Measurements from ENCODE around the gene UROS. TPM values are rescaled to one million over a fixed set of nuclear protein-coding genes. Genes with fewer than 3 reads are reported as not detected.

UROS gene
- polyA plus RNA-seq, 1 of the 3 experiments (the other 2 are of a cell fraction) = 49.2 TPM

DNA sequence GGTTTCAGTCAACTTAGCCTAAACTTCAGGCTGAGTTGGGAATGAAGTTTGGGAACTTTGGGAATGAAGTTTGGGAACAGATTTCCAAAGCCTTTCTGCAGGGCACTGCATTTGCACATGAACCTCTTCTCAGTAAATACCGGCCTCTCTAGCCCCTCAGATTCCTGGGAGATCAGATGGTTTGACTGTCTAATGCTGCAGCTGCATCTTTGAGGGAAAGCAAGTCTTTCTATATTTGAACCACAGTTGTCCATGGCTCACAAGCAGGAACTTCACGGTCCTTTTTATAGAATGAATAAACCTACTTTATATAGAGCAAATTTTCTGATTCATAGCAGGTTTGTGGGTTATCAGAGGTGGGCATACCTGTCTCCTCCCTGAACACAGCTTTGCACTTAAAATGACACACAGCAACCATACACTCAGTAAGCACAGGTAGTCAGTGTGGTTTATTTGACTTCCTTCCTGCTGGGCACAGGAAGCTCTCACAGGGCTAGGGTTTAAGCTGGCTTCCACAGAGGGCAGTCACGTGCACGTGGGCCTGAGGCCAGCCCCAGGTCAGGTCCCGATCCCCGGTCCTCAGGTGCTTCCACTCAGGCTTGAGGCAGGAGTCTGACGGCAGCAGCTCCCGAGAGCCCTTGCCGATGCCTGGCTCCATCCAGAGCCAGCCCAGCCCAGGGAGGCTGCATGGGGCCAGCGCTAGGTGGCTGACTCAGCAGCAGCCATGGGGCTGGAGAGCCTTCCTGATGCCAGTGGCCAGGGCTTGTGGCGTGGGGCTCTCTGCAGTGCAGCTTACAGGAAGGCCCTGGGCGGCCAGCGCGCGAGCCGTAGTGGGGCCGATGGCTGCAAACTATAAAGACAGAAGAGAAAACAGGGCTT, 34.7 kb downstream of the UROS start:
- no peak overlapping the region for H3K9ac ChIP-seq
- no peak overlapping the region for H2AFZ ChIP-seq (ENCODE audit: low read depth)
- ChIA-PET POLR2A (no interaction called here), CTCF (no interaction called here)
- no peak for TF ChIP-seq FOXJ3 (CRISPR knock-in tag; IDR thresholded peaks at IDR 0.05)
- TF ChIP-seq, protein P1, sequence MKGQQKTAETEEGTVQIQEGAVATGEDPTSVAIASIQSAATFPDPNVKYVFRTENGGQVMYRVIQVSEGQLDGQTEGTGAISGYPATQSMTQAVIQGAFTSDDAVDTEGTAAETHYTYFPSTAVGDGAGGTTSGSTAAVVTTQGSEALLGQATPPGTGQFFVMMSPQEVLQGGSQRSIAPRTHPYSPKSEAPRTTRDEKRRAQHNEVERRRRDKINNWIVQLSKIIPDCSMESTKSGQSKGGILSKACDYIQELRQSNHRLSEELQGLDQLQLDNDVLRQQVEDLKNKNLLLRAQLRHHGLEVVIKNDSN (IDR thresholded peaks at IDR 0.05; ENCODE audit: borderline replicate concordance, low read depth) = no peak
- TF ChIP-seq JUND (IDR thresholded peaks at IDR 0.05) = no peak
- TF ChIP-seq MXI1 (IDR thresholded peaks at IDR 0.05; ENCODE audit: low read depth, low read length) = no peak
- TF ChIP-seq MEF2A (IDR thresholded peaks at IDR 0.05; ENCODE audit: borderline replicate concordance, low read depth) = no peak
- no peak for TF ChIP-seq RCOR1 (IDR thresholded peaks at IDR 0.05; ENCODE audit: low read length)
- no peak for TF ChIP-seq FOXM1 (IDR thresholded peaks at IDR 0.05; ENCODE audit: low read depth)
- TF ChIP-seq ZBTB33 (IDR thresholded peaks at IDR 0.05; ENCODE audit: borderline replicate concordance, low read depth) = no peak
- TF ChIP-seq, protein P2, sequence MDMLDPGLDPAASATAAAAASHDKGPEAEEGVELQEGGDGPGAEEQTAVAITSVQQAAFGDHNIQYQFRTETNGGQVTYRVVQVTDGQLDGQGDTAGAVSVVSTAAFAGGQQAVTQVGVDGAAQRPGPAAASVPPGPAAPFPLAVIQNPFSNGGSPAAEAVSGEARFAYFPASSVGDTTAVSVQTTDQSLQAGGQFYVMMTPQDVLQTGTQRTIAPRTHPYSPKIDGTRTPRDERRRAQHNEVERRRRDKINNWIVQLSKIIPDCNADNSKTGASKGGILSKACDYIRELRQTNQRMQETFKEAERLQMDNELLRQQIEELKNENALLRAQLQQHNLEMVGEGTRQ (IDR thresholded peaks at IDR 0.05; ENCODE audit: borderline replicate concordance, low read depth, low read length) = no peak
- TF ChIP-seq, protein P3, sequence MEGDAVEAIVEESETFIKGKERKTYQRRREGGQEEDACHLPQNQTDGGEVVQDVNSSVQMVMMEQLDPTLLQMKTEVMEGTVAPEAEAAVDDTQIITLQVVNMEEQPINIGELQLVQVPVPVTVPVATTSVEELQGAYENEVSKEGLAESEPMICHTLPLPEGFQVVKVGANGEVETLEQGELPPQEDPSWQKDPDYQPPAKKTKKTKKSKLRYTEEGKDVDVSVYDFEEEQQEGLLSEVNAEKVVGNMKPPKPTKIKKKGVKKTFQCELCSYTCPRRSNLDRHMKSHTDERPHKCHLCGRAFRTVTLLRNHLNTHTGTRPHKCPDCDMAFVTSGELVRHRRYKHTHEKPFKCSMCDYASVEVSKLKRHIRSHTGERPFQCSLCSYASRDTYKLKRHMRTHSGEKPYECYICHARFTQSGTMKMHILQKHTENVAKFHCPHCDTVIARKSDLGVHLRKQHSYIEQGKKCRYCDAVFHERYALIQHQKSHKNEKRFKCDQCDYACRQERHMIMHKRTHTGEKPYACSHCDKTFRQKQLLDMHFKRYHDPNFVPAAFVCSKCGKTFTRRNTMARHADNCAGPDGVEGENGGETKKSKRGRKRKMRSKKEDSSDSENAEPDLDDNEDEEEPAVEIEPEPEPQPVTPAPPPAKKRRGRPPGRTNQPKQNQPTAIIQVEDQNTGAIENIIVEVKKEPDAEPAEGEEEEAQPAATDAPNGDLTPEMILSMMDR (IDR thresholded peaks at IDR 0.05) = no peak
- TF ChIP-seq RFX5 (IDR thresholded peaks at IDR 0.05; ENCODE audit: low read length) = no peak
- TF ChIP-seq, protein P4, sequence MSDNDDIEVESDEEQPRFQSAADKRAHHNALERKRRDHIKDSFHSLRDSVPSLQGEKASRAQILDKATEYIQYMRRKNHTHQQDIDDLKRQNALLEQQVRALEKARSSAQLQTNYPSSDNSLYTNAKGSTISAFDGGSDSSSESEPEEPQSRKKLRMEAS (IDR thresholded peaks at IDR 0.05; ENCODE audit: low read depth) = no peak
- no peak for TF ChIP-seq CHD2 (IDR thresholded peaks at IDR 0.05; ENCODE audit: low read length, partially characterized antibody)
- no peak for TF ChIP-seq NRF1 (IDR thresholded peaks at IDR 0.05; ENCODE audit: low read depth, low read length)
- no peak for TF ChIP-seq TCF12 (IDR thresholded peaks at IDR 0.05)
- H3K4me2 ChIP-seq = no peak overlapping the region
- DNase-seq = no peak
- H3F3A ChIP-seq (replicated peaks; ENCODE audit: insufficient read depth) = no peaks in the 10 kb centered on the region
- H3K4me1 ChIP-seq (ENCODE audit: control insufficient read depth in 1 of 2, insufficient read depth in 2 of 2, low read depth in 1 of 2, low read length in 1 of 2) = no peaks in the 10 kb centered on the region
- no peak overlapping the region for H3K27ac ChIP-seq (ENCODE audit: low read depth in 2 of 2, low read length in 1 of 2)
- whole genome bisulfite sequencing (ENCODE audit: low lambda C conversion rate) = 99% methylated on average over 14 of the region's 17 CpGs
- H3K9me3 ChIP-seq = no peaks in the 10 kb centered on the region
- H3K4me3 ChIP-seq (ENCODE audit: low read depth in 2 of 2, low read length in 1 of 2) = no peak overlapping the region
- H3K79me2 ChIP-seq (ENCODE audit: insufficient read depth) = no peaks in the 10 kb centered on the region
- no peaks in the 10 kb centered on the region for H3K9me2 ChIP-seq
- no peaks in the 10 kb centered on the region for H3K27me3 ChIP-seq (ENCODE audit: insufficient read depth)
- no peaks in the 10 kb centered on the region for H4K20me1 ChIP-seq (ENCODE audit: insufficient read depth)
- H3K36me3 ChIP-seq (replicated peaks in 1 of 2; ENCODE audit: control insufficient read depth in 1 of 2, insufficient read depth in 2 of 2, low read length in 1 of 2) = peaks cover 10 to 26% of the 10 kb centered on the region in 2 experiments
